ENCODE results near the gene SP100. TPM values are rescaled to one million over a fixed set of nuclear protein-coding genes. Genes with fewer than 3 reads are reported as not detected.
"Not testable (repeated sequence)": the region's sequence is repeated elsewhere in the genome, so short reads cannot be mapped to it uniquely, and the experiment has no call there.

Gene SP100
- total RNA-seq = 100 to 1,000 TPM; 139 to 220 TPM

DNA sequence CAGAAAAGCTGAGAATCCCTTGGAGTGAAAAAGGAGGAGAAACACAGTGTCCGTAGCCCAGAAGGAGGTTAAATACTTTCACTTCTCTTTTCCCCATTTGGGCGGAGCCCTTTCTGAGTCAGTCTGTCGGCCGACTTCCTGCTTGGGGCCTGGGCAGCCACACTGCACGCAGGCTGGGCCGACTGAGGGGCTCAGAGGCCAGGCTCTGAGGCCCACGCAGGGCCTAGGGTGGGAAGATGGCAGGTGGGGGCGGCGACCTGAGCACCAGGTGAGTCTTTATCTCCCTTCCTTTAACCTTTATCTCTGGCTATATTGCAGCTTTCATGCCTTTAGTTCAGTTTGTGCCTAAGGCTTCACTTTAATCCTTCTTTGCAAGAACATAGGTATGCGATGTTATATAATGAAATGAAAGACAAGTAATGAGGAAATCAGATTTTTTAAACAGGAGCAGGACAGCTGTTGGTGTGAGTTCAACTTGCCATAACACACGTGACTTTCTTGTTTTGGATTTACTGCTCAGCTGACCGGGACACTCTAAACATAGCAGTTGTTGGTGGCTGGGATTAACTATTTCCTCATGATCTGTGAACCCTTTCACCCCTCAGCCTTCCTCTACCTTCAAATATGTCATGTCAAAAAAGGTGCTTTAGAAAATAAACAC is at the start of gene SP100:
Gene SP100, plus strand, starts transcription at position 141 of the 661 bp plus-strand sequence. Its CDS starts 96 bp downstream, at position 237.
- ATAC-seq (peak; percentile 83), DNase-seq (ENCODE audit: low spot score in 2 of 2) (peak; percentile 75 to 82)
- Mint-ChIP-seq H3K27ac (peak within 1 kb of the TSS; percentile 98 to 100), H3K36me3 (peaks cover 31 to 66% of the 10 kb centered on the region in 2 donors), H3K9me3 (no peaks in the 10 kb centered on the region)

DNA sequence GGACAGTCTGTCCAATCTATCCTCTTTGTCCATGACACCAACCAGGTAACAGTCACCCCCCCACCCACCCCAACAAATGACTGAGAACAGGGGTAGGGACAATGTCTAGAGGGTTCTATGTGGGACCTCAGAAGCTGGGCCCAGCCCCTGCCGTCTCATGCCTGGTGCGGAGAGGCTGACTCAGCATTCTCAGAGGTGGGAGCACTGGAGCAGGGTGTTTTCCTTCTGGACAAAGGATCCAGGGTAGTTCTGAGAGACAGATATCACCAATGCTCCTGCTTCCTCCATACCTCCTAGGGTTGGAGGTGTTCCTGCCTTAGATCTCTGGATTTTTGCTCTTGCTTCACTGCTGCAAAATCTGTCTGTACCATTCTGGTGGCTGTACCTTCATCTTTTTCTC is 33.9 kb upstream of the SP100 start:
- Mint-ChIP-seq H3K27ac (peak overlapping the region in 1 of 2 donors; percentile 16), H3K9me3 (no peaks in the 10 kb centered on the region), H3K36me3 (peaks cover 16 to 32% of the 10 kb centered on the region in 2 donors)
- ATAC-seq (no peak), DNase-seq (ENCODE audit: low spot score in 2 of 2) (no peak)

DNA sequence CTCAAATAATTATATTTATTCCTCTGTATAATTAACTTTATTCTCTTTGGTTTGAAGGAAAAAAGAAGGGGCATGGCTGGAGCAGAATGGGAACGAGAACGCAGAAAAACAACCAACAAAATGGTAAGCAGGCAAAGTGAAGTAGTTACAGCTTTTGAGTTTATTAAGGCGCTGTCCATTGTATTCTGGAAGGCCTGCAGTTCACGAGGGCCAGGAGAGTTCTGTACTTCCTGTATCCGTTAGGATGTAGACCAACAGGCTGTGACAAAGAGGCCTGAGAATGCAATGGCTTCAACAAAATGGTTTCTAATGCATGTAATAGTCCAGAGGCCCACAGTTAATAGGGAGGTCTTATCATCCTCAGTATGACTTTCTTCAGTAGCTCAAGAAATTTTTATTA is 32.5 kb upstream of the SP100 start:
- no peak for ATAC-seq
- no peak for DNase-seq (ENCODE audit: low spot score in 2 of 2)
- Mint-ChIP-seq H3K36me3 (peaks cover 15 to 34% of the 10 kb centered on the region in 2 donors), H3K27ac (no peak overlapping the region), H3K9me3 (no peaks in the 10 kb centered on the region)

DNA sequence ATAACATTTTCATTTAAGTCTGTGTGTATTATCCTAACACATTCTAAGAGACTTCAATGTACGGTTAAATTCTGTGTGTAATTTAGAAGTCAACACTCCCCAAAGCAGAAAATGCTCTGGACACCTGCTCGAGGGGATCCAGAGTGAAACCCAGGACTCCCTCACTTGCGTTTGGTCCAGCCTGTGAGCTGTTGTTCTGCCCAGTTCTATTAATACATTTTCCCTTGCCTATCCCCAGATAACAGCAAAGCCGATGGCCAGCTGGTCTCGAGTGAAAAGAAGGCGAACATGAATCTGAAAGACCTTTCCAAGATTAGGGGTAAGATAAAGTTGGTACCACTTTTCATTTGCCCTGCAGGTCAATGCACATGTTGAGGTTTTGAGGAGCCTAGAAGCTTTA is 31.0 kb upstream of the SP100 start:
- no peak for DNase-seq (ENCODE audit: low spot score in 2 of 2)
- no peak for ATAC-seq
- peaks cover 0 to 3% of the 10 kb centered on the region in 2 donors for H3K9me3 Mint-ChIP-seq
- H3K36me3 Mint-ChIP-seq = peaks cover 26 to 41% of the 10 kb centered on the region in 2 donors
- H3K27ac Mint-ChIP-seq = peak overlapping the region in 1 of 2 donors; percentile 76

DNA sequence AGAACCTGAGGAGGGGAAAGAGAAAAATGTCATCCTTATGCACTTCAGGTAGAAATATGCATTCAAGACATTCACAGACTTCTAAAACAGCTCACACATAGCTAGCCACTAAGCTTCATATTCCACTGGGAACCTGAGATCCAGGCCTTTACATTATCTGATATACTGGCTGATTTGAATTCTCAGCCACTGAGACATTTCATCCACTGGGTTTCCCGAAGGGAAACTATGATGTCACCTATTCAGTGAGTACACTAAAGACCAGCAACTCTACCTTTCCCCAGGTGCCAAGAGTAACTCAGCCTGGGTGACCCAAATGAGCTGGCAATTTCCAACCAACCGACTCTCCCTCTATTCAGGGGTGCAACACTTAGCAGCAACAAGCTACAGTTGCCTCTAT is 21.7 kb upstream of the SP100 start:
- ATAC-seq (no peak), DNase-seq (ENCODE audit: low spot score in 2 of 2) (no peak)
- H3K36me3 Mint-ChIP-seq = peaks cover 61 to 74% of the 10 kb centered on the region in 2 donors
- peaks cover 0 to 4% of the 10 kb centered on the region in 2 donors for H3K9me3 Mint-ChIP-seq
- H3K27ac Mint-ChIP-seq = no peak overlapping the region

DNA sequence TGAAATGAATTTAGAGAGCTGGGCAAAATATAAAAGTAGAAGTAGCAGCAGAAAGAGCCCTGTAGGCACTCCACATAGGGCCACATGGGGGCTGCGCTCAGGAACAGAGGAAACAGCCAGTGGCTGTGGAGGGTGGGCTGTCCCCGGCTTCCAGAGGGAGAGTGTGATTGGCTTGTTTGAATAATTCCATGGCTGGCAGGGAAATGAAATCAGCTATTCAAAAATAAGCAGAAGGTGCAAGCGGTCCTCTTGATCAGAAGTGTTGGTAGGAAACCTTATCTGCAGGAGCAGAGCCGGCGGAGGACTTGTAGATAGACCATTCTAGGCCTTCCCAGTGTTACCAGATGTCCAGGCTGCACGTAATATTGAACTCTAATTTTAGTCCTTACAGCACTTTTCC is 17.3 kb upstream of the SP100 start:
- not testable (repeated sequence) for ATAC-seq; DNase-seq (ENCODE audit: low spot score in 2 of 2); H3K9me3 Mint-ChIP-seq
- peaks cover 45 to 65% of the 10 kb centered on the region in 2 donors for H3K36me3 Mint-ChIP-seq
- peak overlapping the region; percentile 39 to 64 for H3K27ac Mint-ChIP-seq

DNA sequence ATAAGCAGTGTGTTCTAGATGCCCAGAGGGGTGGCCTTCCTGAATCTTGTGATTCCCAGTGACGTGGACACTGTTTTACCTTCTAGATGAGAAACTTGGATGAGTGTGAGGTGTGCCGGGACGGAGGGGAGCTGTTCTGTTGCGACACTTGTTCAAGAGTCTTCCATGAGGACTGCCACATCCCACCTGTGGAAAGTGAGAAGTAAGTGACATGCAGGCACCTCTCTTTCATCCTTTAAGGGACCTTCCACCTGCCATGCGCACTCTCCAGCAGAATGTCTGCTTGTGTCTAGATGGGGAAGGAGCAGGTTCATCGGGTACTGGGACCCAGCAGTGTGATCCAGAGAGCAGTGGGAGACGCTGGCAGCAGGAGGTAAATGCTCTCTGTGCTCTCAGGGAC is 16.0 kb upstream of the SP100 start:
- ATAC-seq (no peak), DNase-seq (ENCODE audit: low spot score in 2 of 2) (no peak)
- Mint-ChIP-seq H3K36me3 (peaks cover 37 to 65% of the 10 kb centered on the region in 2 donors), H3K27ac (peak overlapping the region; percentile 20 to 23), H3K9me3 (no peaks in the 10 kb centered on the region)

DNA sequence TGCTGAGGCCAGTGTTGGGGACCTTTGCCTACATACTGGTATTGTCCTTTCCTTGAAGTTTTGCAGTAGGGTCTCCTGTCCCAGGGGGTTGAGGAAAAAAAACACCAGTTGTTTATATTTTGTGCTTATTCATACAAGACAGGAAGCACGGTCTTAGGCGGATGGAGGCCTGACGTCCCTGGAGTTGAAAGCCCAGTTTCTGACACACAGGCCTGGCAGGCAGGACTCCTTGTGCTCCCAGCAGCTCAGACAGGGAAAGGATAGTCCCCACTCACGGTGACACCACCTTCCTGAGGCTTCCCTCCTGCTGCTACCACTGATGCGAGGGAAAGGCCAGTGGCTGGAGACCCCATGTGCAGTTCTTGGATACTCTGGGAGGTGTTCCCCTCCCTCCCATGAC is 15.5 kb upstream of the SP100 start:
- no peak for DNase-seq (ENCODE audit: low spot score in 2 of 2)
- no peaks in the 10 kb centered on the region for H3K9me3 Mint-ChIP-seq
- no peak for ATAC-seq
- H3K27ac Mint-ChIP-seq = peak overlapping the region; percentile 20 to 23
- H3K36me3 Mint-ChIP-seq = peaks cover 33 to 65% of the 10 kb centered on the region in 2 donors

DNA sequence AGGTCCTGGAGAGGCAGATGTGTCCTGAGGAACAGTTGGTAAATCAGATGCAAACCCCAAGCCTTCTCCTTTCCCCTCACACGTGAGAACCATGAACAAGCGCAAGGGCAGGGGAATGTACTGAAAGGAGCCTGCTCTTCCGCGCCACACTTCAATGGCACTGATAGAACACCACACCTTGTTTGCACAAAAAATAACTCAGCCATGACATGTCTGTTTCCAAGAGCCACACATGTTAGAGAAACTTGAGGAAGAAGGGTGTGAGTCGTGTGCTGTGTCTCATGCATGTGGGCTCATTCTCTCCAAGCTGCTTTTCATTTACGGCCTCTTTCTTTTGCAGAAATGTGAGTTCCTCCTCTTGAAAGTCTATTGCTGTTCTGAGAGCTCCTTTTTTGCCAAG is 15.0 kb upstream of the SP100 start:
- not testable (repeated sequence) for ATAC-seq; DNase-seq (ENCODE audit: low spot score in 2 of 2); H3K27ac Mint-ChIP-seq; H3K9me3 Mint-ChIP-seq
- H3K36me3 Mint-ChIP-seq = peaks cover 28 to 65% of the 10 kb centered on the region in 2 donors

DNA sequence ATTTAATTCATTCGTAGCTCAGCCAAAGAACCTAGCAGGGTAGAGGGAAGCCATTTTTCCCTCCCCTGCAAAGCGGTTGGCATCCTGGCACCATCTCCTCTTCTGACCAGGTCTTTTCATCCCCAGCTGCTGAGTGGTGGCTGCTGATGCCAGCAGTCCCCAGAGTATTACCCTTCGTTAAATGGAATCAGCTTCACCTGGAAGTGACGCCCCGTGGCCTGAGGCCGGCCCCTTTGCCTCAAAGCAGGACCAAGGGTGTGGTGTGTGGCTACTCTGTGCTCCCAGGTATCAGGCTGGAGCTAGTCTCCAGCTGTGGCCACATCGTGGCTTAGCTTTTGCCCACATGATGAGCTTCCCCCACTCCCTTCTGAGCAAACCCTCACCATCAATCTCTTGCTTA is 12.3 kb upstream of the SP100 start:
- Mint-ChIP-seq H3K27ac (peak overlapping the region in 1 of 2 donors; percentile 59), H3K36me3 (peaks cover 19 to 62% of the 10 kb centered on the region in 2 donors), H3K9me3 (no peaks in the 10 kb centered on the region)
- no peak for ATAC-seq
- DNase-seq (ENCODE audit: low spot score in 2 of 2) = no peak

DNA sequence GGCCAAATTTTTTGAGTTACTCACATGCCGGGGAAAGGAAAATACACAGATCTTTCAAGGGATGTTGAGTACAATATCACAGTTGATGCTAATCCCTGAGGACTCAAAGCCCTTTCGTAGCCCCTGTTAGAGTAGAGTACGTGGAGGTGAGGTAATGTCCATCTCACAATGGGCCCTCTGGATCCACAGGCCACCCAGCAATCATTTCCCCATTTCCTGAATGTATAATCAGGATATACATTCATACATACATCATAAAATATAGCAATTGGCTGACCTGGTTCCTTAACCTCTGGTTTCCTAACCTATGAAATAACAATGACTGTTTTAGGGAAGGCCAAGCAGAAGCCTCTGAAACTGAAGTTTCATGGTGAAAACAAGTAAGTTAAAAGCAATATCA is 10.2 kb upstream of the SP100 start:
- no peaks in the 10 kb centered on the region for H3K9me3 Mint-ChIP-seq
- H3K36me3 Mint-ChIP-seq = peaks cover 19 to 54% of the 10 kb centered on the region in 2 donors
- peak overlapping the region in 1 of 2 donors; percentile 59 for H3K27ac Mint-ChIP-seq
- ATAC-seq = no peak
- DNase-seq (ENCODE audit: low spot score in 2 of 2) = no peak

DNA sequence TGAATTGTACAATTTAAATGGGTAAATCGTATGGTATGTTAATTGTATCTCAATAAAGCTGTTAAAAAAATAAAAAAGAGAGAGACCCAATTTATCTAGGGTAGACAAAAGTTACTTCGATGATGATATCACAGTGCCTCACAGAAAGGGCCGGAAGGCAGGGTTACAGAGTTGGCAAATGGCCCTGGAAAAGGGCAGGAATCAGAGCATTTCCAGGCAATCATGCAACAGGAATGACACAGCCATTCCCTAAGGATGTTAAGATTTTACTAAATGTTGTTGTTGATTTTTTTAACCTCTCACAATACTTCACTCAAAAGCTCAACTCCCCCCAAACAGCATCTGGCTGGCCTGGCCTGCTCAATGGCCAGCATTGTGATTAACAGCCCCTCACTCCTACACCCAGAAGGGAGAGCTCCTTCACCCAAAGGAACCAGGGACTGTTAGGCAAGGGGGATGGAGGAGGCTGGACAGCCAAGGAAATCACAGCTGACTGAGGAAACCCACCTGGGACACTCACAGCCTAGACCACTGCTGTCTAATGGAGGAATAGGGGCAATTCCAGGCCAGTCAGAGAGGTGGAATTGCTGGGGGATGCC is 7.7 kb upstream of the SP100 start:
- Mint-ChIP-seq H3K36me3 (peaks cover 24 to 47% of the 10 kb centered on the region in 2 donors), H3K9me3 (no peaks in the 10 kb centered on the region), H3K27ac (no peak overlapping the region)
- ATAC-seq (no peak), DNase-seq (ENCODE audit: low spot score in 2 of 2) (no peak)

DNA sequence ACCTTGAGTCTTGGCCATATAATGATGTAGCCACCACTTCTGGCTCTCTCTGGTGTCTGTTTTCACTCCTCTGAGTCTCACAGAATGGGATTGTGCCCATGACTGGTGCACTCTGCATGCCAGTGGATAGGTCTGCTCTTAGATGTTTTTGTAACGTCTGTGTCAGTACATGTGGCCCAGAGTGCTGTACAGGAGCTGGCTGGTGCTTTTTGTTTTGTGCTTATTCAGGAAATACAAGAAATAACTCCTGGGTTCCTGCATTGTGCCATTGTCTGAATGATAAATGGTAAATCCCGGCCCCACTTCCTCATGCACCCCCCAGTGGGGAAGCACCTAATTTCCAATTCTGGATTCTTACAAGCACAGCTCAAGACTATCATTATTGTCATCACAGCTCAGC is 6.7 kb upstream of the SP100 start:
- ATAC-seq; H3K9me3 Mint-ChIP-seq; DNase-seq (ENCODE audit: low spot score in 2 of 2): not testable (repeated sequence)
- peaks cover 15 to 42% of the 10 kb centered on the region in 2 donors for H3K36me3 Mint-ChIP-seq
- peak overlapping the region in 1 of 2 donors; percentile 15 for H3K27ac Mint-ChIP-seq

DNA sequence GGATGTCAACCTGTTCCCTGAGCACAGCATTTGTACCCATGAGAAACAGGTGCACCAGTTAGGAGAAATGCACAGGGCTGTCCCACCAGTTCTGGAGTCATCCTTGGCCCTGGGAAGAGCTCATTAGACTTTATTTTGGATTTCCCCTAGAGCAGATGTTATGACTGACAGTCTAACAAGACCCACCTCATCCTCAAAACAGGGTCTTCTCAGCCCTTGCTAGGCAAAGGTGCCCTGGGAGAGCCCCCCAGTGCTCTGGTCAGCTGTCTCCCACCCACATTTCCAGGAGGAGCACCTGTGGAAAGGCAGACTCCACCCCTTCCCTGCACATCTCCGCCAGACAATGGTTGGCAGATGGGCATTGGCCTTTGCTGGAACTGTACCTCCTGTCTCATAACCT is 5.7 kb upstream of the SP100 start:
- peak overlapping the region in 1 of 2 donors; percentile 98 for H3K27ac Mint-ChIP-seq
- H3K36me3 Mint-ChIP-seq = peaks cover 15 to 42% of the 10 kb centered on the region in 2 donors
- no peaks in the 10 kb centered on the region for H3K9me3 Mint-ChIP-seq
- ATAC-seq (no peak), DNase-seq (ENCODE audit: low spot score in 2 of 2) (no peak)

DNA sequence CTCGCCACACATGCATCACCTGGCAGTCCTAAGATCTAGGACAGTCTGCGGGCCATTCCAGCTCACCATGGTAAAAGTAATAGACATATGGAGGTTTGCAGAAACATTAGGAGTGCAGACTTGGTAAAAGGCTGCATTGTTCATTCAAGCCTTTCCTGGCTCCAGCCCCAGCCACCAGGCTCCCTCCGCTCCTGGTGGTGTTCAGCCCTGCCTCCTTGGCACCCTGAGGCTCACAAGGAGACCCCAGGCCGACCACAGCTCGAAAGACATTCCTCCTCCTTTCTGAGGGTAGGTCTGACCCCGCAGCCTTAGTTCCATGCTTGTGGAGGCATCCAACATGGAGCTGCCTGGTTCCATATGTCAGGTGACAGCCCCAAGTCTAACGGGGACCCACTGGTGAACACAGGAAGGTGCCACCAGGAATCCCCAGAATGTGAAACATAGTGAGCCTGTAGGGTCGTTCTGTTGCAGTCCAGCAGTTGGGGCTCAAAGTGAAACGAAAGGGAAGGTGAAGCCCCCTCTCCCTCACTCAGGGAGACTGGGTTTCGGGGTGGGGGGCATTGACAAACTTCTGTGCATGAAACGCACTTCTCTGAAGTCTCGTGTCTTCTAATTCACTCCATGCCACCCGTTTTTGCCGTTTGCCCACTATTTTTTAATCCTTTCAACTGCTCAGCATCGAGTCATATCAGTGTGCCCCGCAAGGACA is 5.0 kb upstream of the SP100 start:
- no peaks in the 10 kb centered on the region for H3K9me3 Mint-ChIP-seq
- DNase-seq (ENCODE audit: low spot score in 2 of 2) (no peak), ATAC-seq (no peak)
- peaks cover 21 to 42% of the 10 kb centered on the region in 2 donors for H3K36me3 Mint-ChIP-seq
- H3K27ac Mint-ChIP-seq = peak overlapping the region; percentile 98

DNA sequence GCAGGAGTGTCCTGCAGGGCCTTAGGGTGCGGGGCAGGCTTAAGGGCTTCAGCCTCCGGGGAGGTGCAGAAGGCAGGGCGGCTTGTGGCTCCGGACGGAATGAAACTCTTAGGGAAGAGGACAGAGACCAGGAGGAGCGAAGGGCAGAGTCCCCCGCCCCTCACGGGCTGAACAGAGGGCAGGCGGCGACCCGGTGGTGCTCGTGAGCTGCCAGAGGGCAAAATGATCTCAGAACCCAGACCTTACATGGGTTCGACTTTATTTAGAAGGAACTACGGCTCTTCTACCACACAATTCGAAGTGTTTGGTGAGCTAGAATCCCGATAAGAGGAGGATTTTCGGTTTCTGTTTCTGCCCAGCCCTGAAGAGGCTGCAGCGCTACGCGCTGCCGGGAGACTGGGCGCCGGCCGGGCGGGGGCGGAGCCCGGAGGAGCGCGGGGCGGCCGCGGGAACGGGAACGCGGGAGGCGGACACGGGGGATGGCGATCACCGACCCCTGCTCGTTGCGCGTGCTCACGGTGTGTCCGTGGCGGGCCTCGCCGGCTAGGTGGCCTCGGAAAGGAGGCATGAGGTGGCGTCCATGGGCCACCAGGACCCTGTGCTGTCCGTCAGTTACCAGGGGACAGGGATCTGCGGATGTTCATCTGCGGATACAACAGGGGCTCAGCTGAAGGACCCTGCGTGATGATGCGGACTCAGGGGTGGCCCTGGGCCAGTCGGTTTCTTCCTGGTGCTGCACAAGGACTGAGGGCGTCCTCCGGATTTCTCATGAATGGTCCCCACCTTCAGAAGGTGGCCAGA is 4.2 kb upstream of the SP100 start:
- Mint-ChIP-seq H3K27ac (peak overlapping the region; percentile 98), H3K9me3 (no peaks in the 10 kb centered on the region), H3K36me3 (peaks cover 24 to 42% of the 10 kb centered on the region in 2 donors)
- DNase-seq (ENCODE audit: low spot score in 2 of 2) = peak; percentile 72 to 75
- ATAC-seq = peak; percentile 77

DNA sequence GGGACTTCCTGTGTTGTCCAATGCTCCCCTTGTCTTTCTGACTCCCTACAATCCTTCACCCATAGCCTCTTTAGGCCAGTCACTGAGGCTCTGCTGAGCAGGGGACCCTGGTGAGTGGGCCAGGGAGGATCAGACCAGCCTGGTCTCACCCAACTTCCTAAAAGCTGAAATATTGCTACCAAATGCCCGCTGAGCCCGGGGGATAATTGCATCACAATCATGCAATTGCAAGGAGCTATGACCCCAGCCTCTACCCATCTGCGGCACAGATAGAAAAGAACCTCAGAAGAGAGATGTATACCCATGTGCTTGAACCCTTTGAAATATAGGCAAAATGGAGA is 3.7 kb upstream of the SP100 start:
- H3K36me3 Mint-ChIP-seq = peaks cover 24 to 40% of the 10 kb centered on the region in 2 donors
- ATAC-seq = no peak

More for the DNA sequence above, 3.7 kb upstream of the SP100 start:
- peak overlapping the region; percentile 65 to 98 for H3K27ac Mint-ChIP-seq
- H3K9me3 Mint-ChIP-seq = no peaks in the 10 kb centered on the region
- DNase-seq (ENCODE audit: low spot score in 2 of 2) = no peak
